K562 (cell line): ENCODE data around the gene HTR3C. TPM values are rescaled to one million over a fixed set of nuclear protein-coding genes. Genes with fewer than 3 reads are reported as not detected.

ENCODE experiments used
- ATF1 ChIP-seq, 2 experiments: fragments of 450-650 bp in 1 of 2; IDR thresholded peaks; 2 replicates each; pipeline ENCODE4 v1.6.1; 2016; ENCODE audit warnings: missing compliant biosample characterization in 1 of 2, missing genetic modification characterization in 1 of 2
- COPS2 ChIP-seq: fragments of 450-650 bp; conservative IDR thresholded peaks from 2 replicates; pipeline ENCODE4 v1.6.1; 2016; ENCODE audit warnings: mild to moderate bottlenecking, moderate library complexity
- DPF2 ChIP-seq: fragments of 450-650 bp; IDR thresholded peaks from 2 replicates; pipeline ENCODE4 v1.6.1; 2016
- FOXP1 ChIP-seq: sonication (generic); formaldehyde crosslinking; IDR thresholded peaks from 2 replicates; pipeline ENCODE4 v1.8.0; 2022; ENCODE audit warnings: mild to moderate bottlenecking, missing genetic modification reagents
- IRF2 ChIP-seq: sonication (generic); formaldehyde crosslinking; IDR thresholded peaks from 2 replicates; pipeline ENCODE4 v1.8.1; 2022; ENCODE audit warnings: mild to moderate bottlenecking, missing genetic modification reagents
- JUN ChIP-seq, 2 experiments: sonication (generic) in 1 of 2; formaldehyde crosslinking in 1 of 2; IDR thresholded peaks; 2 replicates each; pipeline versions ENCODE4 v1.6.1 to v1.8.0; 2012 to 2022; ENCODE audit warnings: borderline replicate concordance in 2 of 2, mild to moderate bottlenecking in 2 of 2, improper control_type of control experiment in 1 of 2, low read depth in 1 of 2, low read length in 1 of 2, missing genetic modification reagents in 1 of 2
- MCM3 ChIP-seq: fragments of 450-650 bp; IDR thresholded peaks from 2 replicates; pipeline ENCODE4 v1.6.1; 2016
- POLR2AphosphoS2 ChIP-seq: IDR thresholded peaks from 2 replicates; pipeline ENCODE4 v1.6.1; 2012; ENCODE audit warnings: low read length, improper control_type of control experiment
- RNF2 ChIP-seq: sonication (generic); IDR thresholded peaks from 2 replicates; pipeline ENCODE4 v1.6.1; 2016
- ZKSCAN1 ChIP-seq: fragments of 150-350 bp; IDR thresholded peaks from 2 replicates; pipeline ENCODE4 v1.6.1; 2016; ENCODE audit warnings: low read depth, low read length
- ZNF699 ChIP-seq: fragments of 250-450 bp; sonication (Bioruptor Pico); IDR thresholded peaks from 2 replicates; pipeline ENCODE4 v1.8.0; 2021; ENCODE audit warnings: mild to moderate bottlenecking, moderate library complexity; ENCODE audit not compliant: insufficient replicate concordance
- polyA plus RNA-seq, 8 experiments: library from polyadenylated mRNA; depleted of rRNA in 4 of 8; stranded (reverse) in 5 of 8; unstranded in 3 of 8; fragments of >200 nt; fragmentation: Nextera tagmentation in 2 of 8; fragmentation: Illumina TruSeq in 1 of 8; extraction: Ambion mirVana in 2 of 8; extraction: Trizol in 1 of 8; gene quantifications; 2 replicates each; pipeline versions ENCODE4 v1.2.1 to v1.2.3, GENCODE V29; 2011 to 2014; ENCODE audit warnings: inconsistent platforms in 1 of 8, missing spikeins in 1 of 8
- total RNA-seq, 7 experiments: library from RNA; depleted of rRNA in 6 of 7; stranded (reverse); fragments of >200 nt in 6 of 7; fragmentation: Illumina TruSeq in 2 of 7; extraction: Trizol in 2 of 7; gene quantifications; 2 replicates each; pipeline versions ENCODE4 v1.2.1 to v1.2.3, GENCODE V29; 2011 to 2021; ENCODE audit warnings: low replicate concordance in 1 of 7
- TF ChIP-seq, protein P1 (sequence below), 2 experiments: fragments of 450-650 bp; IDR thresholded peaks; 2 replicates each; pipeline ENCODE4 v1.6.1; 2016; ENCODE audit warnings: mild to moderate bottlenecking in 2 of 2, borderline replicate concordance in 1 of 2, low read depth in 1 of 2, moderate library complexity in 1 of 2
- TF ChIP-seq, protein P2 (sequence below): fragments of 200-800 bp; sonication (Bioruptor generic); IDR thresholded peaks from 2 replicates; pipeline ENCODE4 v1.6.1; 2017; ENCODE audit warnings: missing genetic modification characterization, missing compliant biosample characterization
- TF ChIP-seq, protein P3 (sequence below): sonication (generic); IDR thresholded peaks from 2 replicates; pipeline ENCODE4 v1.6.1; 2016
- TF ChIP-seq, protein P4 (sequence below): sonication (generic); formaldehyde crosslinking; IDR thresholded peaks from 2 replicates; pipeline ENCODE4 v1.8.0; 2022; ENCODE audit warnings: missing genetic modification reagents, mild to moderate bottlenecking, borderline replicate concordance

The HTR3C gene
- total and polyA plus RNA-seq, 9 of the 15 experiments (the other 6 are each of a cell fraction or from before 2014, with no cell fraction given) = 0.04 to 0.06 TPM; not detected in 7

DNA sequence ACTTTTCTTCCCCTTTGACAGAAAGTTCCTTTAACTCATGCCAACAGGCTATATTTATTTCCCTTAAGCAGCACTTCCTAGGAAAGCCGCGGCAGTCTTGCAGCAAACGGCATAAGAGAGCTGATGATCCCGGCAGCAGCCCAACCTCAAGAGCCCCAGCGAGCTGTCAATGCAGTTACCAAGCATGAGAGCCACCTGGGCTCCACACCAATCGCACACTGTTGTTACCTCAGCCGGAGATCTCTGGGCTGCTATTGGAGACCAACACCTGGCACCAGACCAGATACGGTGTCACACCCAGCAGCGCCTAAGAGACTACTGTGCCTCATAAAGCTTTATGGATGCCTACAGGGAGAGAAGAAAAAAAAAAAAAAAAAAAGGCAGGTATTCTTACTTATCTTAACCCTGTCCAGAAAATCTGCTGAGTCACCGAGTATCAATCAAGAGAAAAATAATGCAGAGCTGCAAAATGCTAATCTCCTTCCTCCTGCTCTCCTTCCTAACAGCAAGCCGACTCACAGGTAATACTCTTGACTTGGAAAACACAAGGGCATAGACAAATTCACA, 46.8 kb upstream of the HTR3C start (continued):
- TF ChIP-seq, protein P1, sequence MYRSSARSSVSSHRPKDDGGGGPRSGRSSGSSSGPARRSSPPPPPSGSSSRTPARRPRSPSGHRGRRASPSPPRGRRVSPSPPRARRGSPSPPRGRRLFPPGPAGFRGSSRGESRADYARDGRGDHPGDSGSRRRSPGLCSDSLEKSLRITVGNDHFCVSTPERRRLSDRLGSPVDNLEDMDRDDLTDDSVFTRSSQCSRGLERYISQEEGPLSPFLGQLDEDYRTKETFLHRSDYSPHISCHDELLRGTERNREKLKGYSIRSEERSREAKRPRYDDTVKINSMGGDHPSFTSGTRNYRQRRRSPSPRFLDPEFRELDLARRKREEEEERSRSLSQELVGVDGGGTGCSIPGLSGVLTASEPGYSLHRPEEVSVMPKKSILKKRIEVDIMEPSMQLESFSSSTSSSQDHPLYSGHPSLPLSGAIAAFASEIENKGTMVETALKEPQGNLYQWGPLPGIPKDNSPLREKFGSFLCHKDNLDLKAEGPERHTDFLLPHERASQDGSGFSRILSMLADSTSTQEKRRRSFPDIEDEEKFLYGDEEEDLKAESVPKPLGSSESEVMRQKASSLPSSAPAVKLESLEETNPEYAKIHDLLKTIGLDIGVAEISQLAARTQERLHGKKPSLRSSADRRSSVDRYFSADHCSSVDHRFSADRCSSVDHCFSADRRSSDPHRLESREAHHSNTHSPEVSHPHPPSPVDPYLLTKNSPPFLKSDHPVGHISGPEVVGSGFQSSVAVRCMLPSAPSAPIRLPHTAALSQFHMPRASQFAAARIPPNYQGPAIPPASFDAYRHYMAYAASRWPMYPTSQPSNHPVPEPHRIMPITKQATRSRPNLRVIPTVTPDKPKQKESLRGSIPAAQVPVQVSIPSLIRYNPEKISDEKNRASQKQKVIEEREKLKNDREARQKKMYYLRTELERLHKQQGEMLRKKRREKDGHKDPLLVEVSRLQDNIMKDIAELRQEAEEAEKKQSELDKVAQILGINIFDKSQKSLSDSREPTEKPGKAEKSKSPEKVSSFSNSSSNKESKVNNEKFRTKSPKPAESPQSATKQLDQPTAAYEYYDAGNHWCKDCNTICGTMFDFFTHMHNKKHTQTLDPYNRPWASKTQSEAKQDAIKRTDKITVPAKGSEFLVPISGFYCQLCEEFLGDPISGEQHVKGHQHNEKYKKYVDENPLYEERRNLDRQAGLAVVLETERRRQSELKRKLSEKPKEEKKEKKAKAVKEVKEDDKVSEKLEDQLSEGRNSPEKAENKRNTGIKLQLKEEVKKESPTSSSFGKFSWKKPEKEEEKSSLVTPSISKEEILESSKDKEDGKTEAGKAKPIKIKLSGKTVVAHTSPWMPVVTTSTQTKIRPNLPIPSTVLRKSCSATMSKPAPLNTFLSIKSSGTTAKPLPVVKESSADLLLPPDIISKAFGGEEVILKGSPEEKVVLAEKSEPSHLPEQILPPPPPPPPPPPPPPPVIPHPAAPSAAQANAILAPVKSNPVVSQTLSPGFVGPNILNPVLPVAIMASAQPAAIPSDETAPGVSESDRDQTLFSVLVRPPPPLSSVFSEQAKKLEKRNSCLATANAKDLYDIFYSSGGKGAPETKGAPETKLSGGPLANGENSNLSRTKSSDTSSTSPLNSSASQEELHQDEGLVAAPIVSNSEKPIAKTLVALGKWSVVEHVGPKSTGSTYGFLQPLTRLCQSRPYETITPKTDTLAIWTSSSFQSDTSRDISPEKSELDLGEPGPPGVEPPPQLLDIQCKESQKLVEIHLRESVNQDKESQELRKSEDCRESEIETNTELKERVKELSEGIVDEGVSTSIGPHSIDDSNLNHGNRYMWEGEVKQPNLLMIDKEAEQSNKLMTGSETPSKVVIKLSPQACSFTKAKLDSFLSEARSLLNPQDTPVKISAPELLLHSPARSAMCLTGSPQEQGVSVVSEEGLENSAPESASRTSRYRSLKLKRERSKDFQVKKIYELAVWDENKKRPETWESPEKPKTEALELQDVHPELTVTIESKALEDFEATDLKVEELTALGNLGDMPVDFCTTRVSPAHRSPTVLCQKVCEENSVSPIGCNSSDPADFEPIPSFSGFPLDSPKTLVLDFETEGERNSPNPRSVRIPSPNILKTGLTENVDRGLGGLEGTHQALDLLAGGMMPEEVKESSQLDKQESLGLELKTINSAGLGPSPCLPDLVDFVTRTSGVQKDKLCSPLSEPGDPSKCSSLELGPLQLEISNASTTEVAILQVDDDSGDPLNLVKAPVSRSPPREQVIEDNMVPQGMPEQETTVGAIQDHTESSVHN (IDR thresholded peaks at IDR 0.05; ENCODE audit: borderline replicate concordance in 1 of 2, low read depth in 1 of 2) = peak in 1 of 2 experiments; percentile 56; a peak in 1 of 4 replicates
- TF ChIP-seq FOXP1 (no peak), DPF2 (peak; percentile 95), POLR2AphosphoS2 (no peak), ZKSCAN1 (no peak), MCM3 (no peak), IRF2 (CRISPR knock-in tag) (no peak), JUN (IDR thresholded peaks at IDR 0.05; ENCODE audit: borderline replicate concordance, low read depth, low read length) (no peak), JUN (CRISPR knock-in tag; IDR thresholded peaks at IDR 0.05; ENCODE audit: borderline replicate concordance) (no peak), COPS2 (no peak), ZNF699 (CRISPR knock-in tag) (no peak), ATF1 (CRISPR knock-in tag; IDR thresholded peaks at IDR 0.05) (no peak), ATF1 (tag; IDR thresholded peaks at IDR 0.05) (no peak), RNF2 (no peak)
- TF ChIP-seq, protein P2, sequence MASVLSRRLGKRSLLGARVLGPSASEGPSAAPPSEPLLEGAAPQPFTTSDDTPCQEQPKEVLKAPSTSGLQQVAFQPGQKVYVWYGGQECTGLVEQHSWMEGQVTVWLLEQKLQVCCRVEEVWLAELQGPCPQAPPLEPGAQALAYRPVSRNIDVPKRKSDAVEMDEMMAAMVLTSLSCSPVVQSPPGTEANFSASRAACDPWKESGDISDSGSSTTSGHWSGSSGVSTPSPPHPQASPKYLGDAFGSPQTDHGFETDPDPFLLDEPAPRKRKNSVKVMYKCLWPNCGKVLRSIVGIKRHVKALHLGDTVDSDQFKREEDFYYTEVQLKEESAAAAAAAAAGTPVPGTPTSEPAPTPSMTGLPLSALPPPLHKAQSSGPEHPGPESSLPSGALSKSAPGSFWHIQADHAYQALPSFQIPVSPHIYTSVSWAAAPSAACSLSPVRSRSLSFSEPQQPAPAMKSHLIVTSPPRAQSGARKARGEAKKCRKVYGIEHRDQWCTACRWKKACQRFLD (CRISPR knock-in tag) = no peak
- TF ChIP-seq, protein P3, sequence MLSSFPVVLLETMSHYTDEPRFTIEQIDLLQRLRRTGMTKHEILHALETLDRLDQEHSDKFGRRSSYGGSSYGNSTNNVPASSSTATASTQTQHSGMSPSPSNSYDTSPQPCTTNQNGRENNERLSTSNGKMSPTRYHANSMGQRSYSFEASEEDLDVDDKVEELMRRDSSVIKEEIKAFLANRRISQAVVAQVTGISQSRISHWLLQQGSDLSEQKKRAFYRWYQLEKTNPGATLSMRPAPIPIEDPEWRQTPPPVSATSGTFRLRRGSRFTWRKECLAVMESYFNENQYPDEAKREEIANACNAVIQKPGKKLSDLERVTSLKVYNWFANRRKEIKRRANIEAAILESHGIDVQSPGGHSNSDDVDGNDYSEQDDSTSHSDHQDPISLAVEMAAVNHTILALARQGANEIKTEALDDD = 0 out of 2 replicates have a peak, but pooled peaks have one; percentile 23
- TF ChIP-seq, protein P4, sequence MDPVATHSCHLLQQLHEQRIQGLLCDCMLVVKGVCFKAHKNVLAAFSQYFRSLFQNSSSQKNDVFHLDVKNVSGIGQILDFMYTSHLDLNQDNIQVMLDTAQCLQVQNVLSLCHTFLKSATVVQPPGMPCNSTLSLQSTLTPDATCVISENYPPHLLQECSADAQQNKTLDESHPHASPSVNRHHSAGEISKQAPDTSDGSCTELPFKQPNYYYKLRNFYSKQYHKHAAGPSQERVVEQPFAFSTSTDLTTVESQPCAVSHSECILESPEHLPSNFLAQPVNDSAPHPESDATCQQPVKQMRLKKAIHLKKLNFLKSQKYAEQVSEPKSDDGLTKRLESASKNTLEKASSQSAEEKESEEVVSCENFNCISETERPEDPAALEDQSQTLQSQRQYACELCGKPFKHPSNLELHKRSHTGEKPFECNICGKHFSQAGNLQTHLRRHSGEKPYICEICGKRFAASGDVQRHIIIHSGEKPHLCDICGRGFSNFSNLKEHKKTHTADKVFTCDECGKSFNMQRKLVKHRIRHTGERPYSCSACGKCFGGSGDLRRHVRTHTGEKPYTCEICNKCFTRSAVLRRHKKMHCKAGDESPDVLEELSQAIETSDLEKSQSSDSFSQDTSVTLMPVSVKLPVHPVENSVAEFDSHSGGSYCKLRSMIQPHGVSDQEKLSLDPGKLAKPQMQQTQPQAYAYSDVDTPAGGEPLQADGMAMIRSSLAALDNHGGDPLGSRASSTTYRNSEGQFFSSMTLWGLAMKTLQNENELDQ (CRISPR knock-in tag) = no peak
